OCI-LY1 (cell line): Measurements from ENCODE around the gene LEFTY1.

Source experiments
- CTCF ChIP-seq: fragments of 200-600 bp; sonication (generic), shearing (Covaris generic); IDR thresholded peaks from 2 replicates; pipeline ENCODE4 v1.5.1; 2017; ENCODE audit warnings: mild to moderate bottlenecking, antibody characterized with exemption, low read length, moderate library complexity, mixed read lengths
- EZH2 ChIP-seq: fragments of 200-600 bp; sonication (generic), shearing (Covaris generic); IDR thresholded peaks from 2 replicates; pipeline ENCODE4 v1.8.0; 2017; ENCODE audit warnings: borderline replicate concordance, mixed run types, mild to moderate bottlenecking, antibody characterized with exemption, low read length, moderate library complexity, mixed read lengths

- TF ChIP-seq CTCF (no peak), EZH2 (no peak)
These were observed 47.6 kb upstream of the LEFTY1 start for GRCh38 chr1:225936523-225936922.
